CD14-positive monocyte (primary cell): Measurements from ENCODE around the gene CPT2. TPM values are rescaled to one million over a fixed set of nuclear protein-coding genes. Genes with fewer than 3 reads are reported as not detected.

ENCODE experiments used
- DNase-seq, 3 donors: peaks; one replicate each; pipeline ENCODE4 v3.0.0-alpha.2; 2011 to 2022
- H2AFZ ChIP-seq: 2 replicates; pipeline ENCODE4 v1.6.0; 2012; ENCODE audit warnings: mild to moderate bottlenecking, low read depth, low read length, inconsistent platforms; ENCODE audit not compliant: insufficient read depth, poor library complexity, severe bottlenecking
- H3K27ac ChIP-seq, 2 donors: 1 replicate in 1 of 2; 2 replicates in 1 of 2; pipeline ENCODE4 v1.5.1; 2012 to 2013; ENCODE audit warnings: low read length in 2 of 2, control low read depth in 1 of 2, inconsistent platforms in 1 of 2, low read depth in 1 of 2, mild to moderate bottlenecking in 1 of 2
- H3K27me3 ChIP-seq, 2 donors: one replicate each; pipeline versions ENCODE4 v1.6.0 to v1.6.1; 2011 to 2013; ENCODE audit warnings: low read length in 2 of 2; ENCODE audit not compliant: control insufficient read depth in 2 of 2, insufficient read depth in 2 of 2
- H3K36me3 ChIP-seq, 2 donors: replicated peaks in 1 of 2; 1 replicate in 1 of 2; 2 replicates in 1 of 2; pipeline versions ENCODE4 v1.5.1 to v1.6.1; 2012 to 2013; ENCODE audit warnings: low read length in 2 of 2, control low read depth in 1 of 2, inconsistent platforms in 1 of 2, mild to moderate bottlenecking in 1 of 2; ENCODE audit not compliant: insufficient read depth in 2 of 2, control insufficient read depth in 1 of 2
- H3K4me1 ChIP-seq, 2 donors: 1 replicate in 1 of 2; 2 replicates in 1 of 2; pipeline versions ENCODE4 v1.5.1 to v1.6.1; 2012 to 2013; ENCODE audit warnings: low read length in 2 of 2, control low read depth in 1 of 2, inconsistent platforms in 1 of 2, mild to moderate bottlenecking in 1 of 2, moderate library complexity in 1 of 2; ENCODE audit not compliant: insufficient read depth in 2 of 2, control insufficient read depth in 1 of 2
- H3K4me2 ChIP-seq: replicated peaks from 2 replicates; pipeline ENCODE3; 2012; ENCODE audit warnings: low read length, moderate library complexity, mild to moderate bottlenecking; ENCODE audit not compliant: poor library complexity, severe bottlenecking; ENCODE audit errors: extremely low read depth
- H3K4me3 ChIP-seq, 3 experiments: fragments of 200-600 bp in 1 of 3; sonication (generic) in 1 of 3; replicated peaks in 1 of 3; 1 replicate in 2 of 3; 2 replicates in 1 of 3; pipeline ENCODE4 v1.5.1; 2011 to 2013; ENCODE audit warnings: low read length in 3 of 3, mild to moderate bottlenecking in 3 of 3, control low read depth in 2 of 3, low read depth in 2 of 3, inconsistent platforms in 1 of 3, moderate library complexity in 1 of 3
- H3K79me2 ChIP-seq: 2 replicates; pipeline ENCODE4 v1.6.0; 2012; ENCODE audit warnings: mild to moderate bottlenecking, control low read depth, inconsistent platforms, low read length, moderate library complexity; ENCODE audit not compliant: insufficient read depth
- H3K9ac ChIP-seq: 2 replicates; pipeline ENCODE4 v1.6.0; 2017; ENCODE audit warnings: low read length, mild to moderate bottlenecking; ENCODE audit not compliant: insufficient read depth, poor library complexity, severe bottlenecking
- H3K9me3 ChIP-seq, 2 donors: replicated peaks in 1 of 2; 1 replicate in 1 of 2; 2 replicates in 1 of 2; pipeline versions ENCODE4 v1.5.1 to v1.6.1; 2012 to 2013; ENCODE audit warnings: low read length in 2 of 2, control low read depth in 1 of 2; ENCODE audit not compliant: control insufficient read depth in 1 of 2, insufficient read depth in 1 of 2
- H4K20me1 ChIP-seq: 2 replicates; pipeline ENCODE4 v1.6.0; 2012; ENCODE audit warnings: mild to moderate bottlenecking, low read length, control low read depth, moderate library complexity; ENCODE audit not compliant: insufficient read depth
- H3K27ac Mint-ChIP-seq, 7 donors: one replicate each; pipeline ENCODE4 v1.8.0; 2020; ENCODE audit warnings: mild to moderate bottlenecking in 7 of 7, mixed read lengths in 7 of 7, moderate library complexity in 6 of 7, inconsistent platforms in 2 of 7
- H3K27me3 Mint-ChIP-seq, 3 donors: one replicate each; pipeline ENCODE4 v1.8.0; 2021 to 2022; ENCODE audit warnings: low read depth in 3 of 3, mild to moderate bottlenecking in 3 of 3, mixed read lengths in 3 of 3, moderate library complexity in 3 of 3, inconsistent platforms in 1 of 3
- H3K36me3 Mint-ChIP-seq, 2 donors: one replicate each; pipeline ENCODE4 v1.8.0; 2020; ENCODE audit warnings: mixed read lengths in 2 of 2, inconsistent platforms in 1 of 2, mild to moderate bottlenecking in 1 of 2
- H3K4me1 Mint-ChIP-seq: one replicate; pipeline ENCODE4 v1.8.0; 2020; ENCODE audit warnings: mild to moderate bottlenecking, mixed read lengths
- H3K4me3 Mint-ChIP-seq, 2 donors: one replicate each; pipeline ENCODE4 v1.8.0; 2020; ENCODE audit warnings: mild to moderate bottlenecking in 2 of 2, mixed read lengths in 2 of 2, moderate library complexity in 1 of 2
- H3K9me3 Mint-ChIP-seq, 7 donors: one replicate each; pipeline ENCODE4 v1.8.0; 2020 to 2022; ENCODE audit warnings: mixed read lengths in 7 of 7, mild to moderate bottlenecking in 6 of 7, moderate library complexity in 6 of 7, inconsistent platforms in 2 of 7
- CTCF ChIP-seq: fragments of 200-600 bp; IDR thresholded peaks from one replicate; pipeline ENCODE4 v1.8.0; 2022; ENCODE audit warnings: antibody characterized with exemption, mild to moderate bottlenecking
- WGBS: methylation state at CpG from one replicate; pipeline ENCODE4 v1.1.5; 2013; ENCODE audit warnings: missing lambda C conversion rate; ENCODE audit not compliant: insufficient coverage; 5-methylcytosine and 5-hydroxymethylcytosine counted together
- intact Hi-C, 2 donors: fragments of 100-400 bp; cut with micrococcal nuclease; formaldehyde crosslinking; loops; one replicate each; pipeline versions ENCODE4 v1.15.0 to v1.15.1; 2023
- polyA plus RNA-seq, 3 donors: library from polyadenylated mRNA; depleted of rRNA in 1 of 3; unstranded in 2 of 3; stranded (reverse) in 1 of 3; fragments of 300-500 nt in 2 of 3; fragments of >200 nt in 1 of 3; fragmentation: Illumina TruSeq in 2 of 3; gene quantifications; 1 replicate in 2 of 3; 2 replicates in 1 of 3; pipeline ENCODE4 v1.2.3, GENCODE V29; 2012 to 2021

The CPT2 gene
- polyA plus RNA-seq, 3 donors: 7.6 to 29.6 (median 20.2) TPM

- no peak overlapping the region for H3K27ac Mint-ChIP-seq
- Histone ChIP-seq H3K4me3 (no peak overlapping the region), H2AFZ (no peak overlapping the region), H3K4me1 (peaks cover 0 to 2% of the 10 kb centered on the region in 2 donors), H3K27me3 (no peaks in the 10 kb centered on the region), H4K20me1 (no peaks in the 10 kb centered on the region), H3K9me3 (no peaks in the 10 kb centered on the region), H3K36me3 (peaks cover 24 to 51% of the 10 kb centered on the region in 2 donors), H3K4me2 (no peak overlapping the region), H3K79me2 (no peaks in the 10 kb centered on the region), H3K27ac (no peak overlapping the region), H3K9ac (no peak overlapping the region)
- WGBS: 50% methylated on average over 1 of the region's 4 CpGs
- H3K36me3 Mint-ChIP-seq: peaks cover 35 to 39% of the 10 kb centered on the region in 2 donors
- peaks cover under 1% of the 10 kb centered on the region for H3K4me1 Mint-ChIP-seq
- TF ChIP-seq CTCF: no peak
- peaks cover 2% of the 10 kb centered on the region in 3 donors for H3K27me3 Mint-ChIP-seq
- H3K9me3 Mint-ChIP-seq: no peaks in the 10 kb centered on the region
- intact Hi-C loops: no loop called here
- DNase-seq: no peak
- no peak overlapping the region for H3K4me3 Mint-ChIP-seq
Observed at GRCh38 chr1:53244141-53244540, 47.5 kb downstream of the CPT2 start.

- H3K27me3 ChIP-seq: no peaks in the 10 kb centered on the region
- Mint-ChIP-seq H3K36me3 (peaks cover 56 to 63% of the 10 kb centered on the region in 2 donors), H3K9me3 (no peaks in the 10 kb centered on the region), H3K4me1 (no peaks in the 10 kb centered on the region), H3K4me3 (no peak overlapping the region), H3K27me3 (peaks cover 0 to 2% (median under 1%) of the 10 kb centered on the region in 3 donors), H3K27ac (no peak overlapping the region)
- no peak overlapping the region for H2AFZ ChIP-seq
- H3K79me2 ChIP-seq: no peaks in the 10 kb centered on the region
- peaks cover 46 to 75% of the 10 kb centered on the region in 2 donors for H3K36me3 ChIP-seq
- DNase-seq: no peak
- no peaks in the 10 kb centered on the region for H4K20me1 ChIP-seq
- TF ChIP-seq CTCF: no peak
- no peaks in the 10 kb centered on the region for H3K4me1 ChIP-seq
- intact Hi-C loops: no loop called here
- no peak overlapping the region for H3K4me2 ChIP-seq
- no peak overlapping the region for H3K9ac ChIP-seq
- H3K4me3 ChIP-seq: no peak overlapping the region
- WGBS: 67% methylated on average over 3 of the region's 4 CpGs
- no peak overlapping the region for H3K27ac ChIP-seq
- no peaks in the 10 kb centered on the region for H3K9me3 ChIP-seq
Observed at GRCh38 chr1:53246261-53247134, 49.9 kb downstream of the CPT2 start.
